ENCODE results near the gene NPR3. TPM values are rescaled to one million over a fixed set of nuclear protein-coding genes. Genes with fewer than 3 reads are reported as not detected.

Gene NPR3
- total and polyA plus RNA-seq, 2 donors (not counting 1 experiment from before 2014, with no cell fraction given): 14.9 to 87.3 TPM

DNA sequence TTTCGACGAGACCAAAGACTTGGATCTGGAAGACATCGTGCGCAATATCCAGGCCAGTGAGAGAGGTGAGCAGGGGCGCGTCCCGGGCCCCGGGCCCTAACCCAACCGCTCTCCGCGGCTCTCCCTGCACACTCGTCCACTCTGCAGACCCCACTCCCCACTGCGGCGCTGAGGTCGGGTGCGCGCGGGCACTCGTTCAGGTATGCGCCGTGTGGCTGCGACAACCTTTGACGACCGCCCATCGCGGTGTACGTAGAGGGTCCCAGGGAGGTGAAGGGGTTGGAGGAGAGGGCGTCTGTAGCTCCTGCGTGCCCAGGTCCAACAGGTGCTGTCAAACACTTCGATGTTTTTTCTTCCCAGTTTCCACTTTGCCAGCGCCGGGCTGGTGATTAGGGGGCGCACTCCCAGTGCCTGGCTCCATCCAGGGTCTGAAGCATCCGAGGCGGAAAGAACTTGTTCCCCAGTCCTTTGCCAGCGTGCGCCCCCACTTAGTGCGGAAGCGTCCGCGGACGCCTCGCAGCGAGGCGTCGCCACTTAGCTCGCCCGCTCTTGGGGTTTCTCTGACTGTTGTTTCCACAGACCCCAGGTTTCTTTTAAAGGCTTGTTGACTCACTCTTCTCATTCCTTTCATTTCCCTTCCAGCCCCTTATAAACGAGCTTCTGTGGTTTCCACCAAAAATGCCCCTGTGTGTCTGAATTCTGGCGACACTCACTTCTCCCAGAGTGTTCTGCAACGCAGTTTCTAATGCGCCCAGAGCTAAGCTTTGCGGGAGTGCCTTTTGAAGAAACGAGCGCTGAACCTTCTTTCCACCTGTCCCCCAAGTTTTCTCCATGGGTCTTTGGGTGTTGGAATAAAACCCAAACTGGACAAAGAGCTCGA, 1.6 kb downstream of the NPR3 start:
- Histone ChIP-seq H3K27ac (ENCODE audit: insufficient read depth, low read length) (no peak overlapping the region), H3K79me2 (ENCODE audit: control insufficient read depth, insufficient read depth, low read length) (no peaks in the 10 kb centered on the region)

DNA sequence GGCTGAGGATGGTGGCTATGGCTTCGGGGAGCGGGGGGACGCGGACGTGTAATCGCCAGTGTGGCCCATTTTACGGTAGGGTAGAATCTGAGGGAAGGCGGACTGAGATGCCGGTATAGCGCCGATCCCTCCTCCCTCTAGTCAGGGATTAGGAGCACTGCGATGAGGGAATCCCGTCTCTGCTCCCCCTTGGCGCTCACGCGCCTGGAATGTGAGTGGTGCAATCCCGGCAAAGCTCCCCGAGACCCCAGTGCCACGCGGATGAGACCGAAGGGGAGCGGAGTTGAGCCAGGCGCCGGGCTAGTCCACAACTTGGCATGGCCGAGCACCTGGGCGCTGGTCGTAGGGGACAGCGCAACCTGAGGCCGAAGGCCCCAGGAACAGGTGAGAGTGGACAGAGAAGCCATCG, 2.2 kb downstream of the NPR3 start:
- Histone ChIP-seq H3K79me2 (ENCODE audit: control insufficient read depth, insufficient read depth, low read length) (no peaks in the 10 kb centered on the region), H3K4me2 (ENCODE audit: extremely low read depth, insufficient read depth, low read length) (peak overlapping the region; percentile 89), H3K9me3 (ENCODE audit: control insufficient read depth, insufficient read depth, low read depth, low read length) (no peaks in the 10 kb centered on the region), H3K9ac (ENCODE audit: insufficient read depth, low read length) (peak overlapping the region; percentile 60), H3K36me3 (ENCODE audit: control insufficient read depth, insufficient read depth, low read length) (no peaks in the 10 kb centered on the region), H3K27me3 (ENCODE audit: control insufficient read depth, insufficient read depth, low read length) (peaks cover 8% of the 10 kb centered on the region), H3K4me1 (ENCODE audit: control insufficient read depth, extremely low read depth, insufficient read depth, low read length) (peaks cover 4% of the 10 kb centered on the region), H3K27ac (ENCODE audit: insufficient read depth, low read length) (peak overlapping the region; percentile 7), H3K4me3 (replicated peaks in 1 of 4; ENCODE audit: control extremely low read depth in 1 of 4, insufficient read depth in 1 of 4, low read depth in 3 of 4, low read length in 4 of 4) (peak overlapping the region; percentile 43 to 81 (median 55)), H4K20me1 (ENCODE audit: control insufficient read depth, extremely low read depth, insufficient read depth, low read length) (no peaks in the 10 kb centered on the region), H2AFZ (ENCODE audit: low read length) (peak overlapping the region; percentile 32)
- peak; percentile 23 for DNase-seq (ENCODE audit: low read depth in 2 of 2)
- TF ChIP-seq EZH2 (IDR thresholded peaks at IDR 0.05; ENCODE audit: low read length, missing control alignments) (no peak), CTCF (conservative IDR thresholded peaks at IDR 0.05 in 1 of 2, IDR thresholded peaks at IDR 0.05 in 1 of 2; ENCODE audit: low read depth in 1 of 2, low read length in 2 of 2) (no peak)

More for the DNA sequence above, 1.6 kb downstream of the NPR3 start:
- peak; percentile 34 to 51 for DNase-seq (ENCODE audit: low read depth in 2 of 2)
- H3K27me3 ChIP-seq (ENCODE audit: control insufficient read depth, insufficient read depth, low read length): peaks cover 8% of the 10 kb centered on the region
- H3K9me3 ChIP-seq (ENCODE audit: control insufficient read depth, insufficient read depth, low read depth, low read length): no peaks in the 10 kb centered on the region
- TF ChIP-seq CTCF (conservative IDR thresholded peaks at IDR 0.05 in 1 of 2, IDR thresholded peaks at IDR 0.05 in 1 of 2; ENCODE audit: low read depth in 1 of 2, low read length in 2 of 2) (no peak), EZH2 (IDR thresholded peaks at IDR 0.05; ENCODE audit: low read length, missing control alignments) (peak; percentile 33)
- peaks cover 4% of the 10 kb centered on the region for H3K4me1 ChIP-seq (ENCODE audit: control insufficient read depth, extremely low read depth, insufficient read depth, low read length)
- H3K4me3 ChIP-seq (replicated peaks in 1 of 4; ENCODE audit: control extremely low read depth in 1 of 4, insufficient read depth in 1 of 4, low read depth in 3 of 4, low read length in 4 of 4): peak overlapping the region; percentile 43 to 81 (median 55)
- peak overlapping the region; percentile 89 for H3K4me2 ChIP-seq (ENCODE audit: extremely low read depth, insufficient read depth, low read length)
- peak overlapping the region; percentile 60 for H3K9ac ChIP-seq (ENCODE audit: insufficient read depth, low read length)
- H3K36me3 ChIP-seq (ENCODE audit: control insufficient read depth, insufficient read depth, low read length): no peaks in the 10 kb centered on the region
- H4K20me1 ChIP-seq (ENCODE audit: control insufficient read depth, extremely low read depth, insufficient read depth, low read length): no peaks in the 10 kb centered on the region
- no peak overlapping the region for H2AFZ ChIP-seq (ENCODE audit: low read length)

DNA sequence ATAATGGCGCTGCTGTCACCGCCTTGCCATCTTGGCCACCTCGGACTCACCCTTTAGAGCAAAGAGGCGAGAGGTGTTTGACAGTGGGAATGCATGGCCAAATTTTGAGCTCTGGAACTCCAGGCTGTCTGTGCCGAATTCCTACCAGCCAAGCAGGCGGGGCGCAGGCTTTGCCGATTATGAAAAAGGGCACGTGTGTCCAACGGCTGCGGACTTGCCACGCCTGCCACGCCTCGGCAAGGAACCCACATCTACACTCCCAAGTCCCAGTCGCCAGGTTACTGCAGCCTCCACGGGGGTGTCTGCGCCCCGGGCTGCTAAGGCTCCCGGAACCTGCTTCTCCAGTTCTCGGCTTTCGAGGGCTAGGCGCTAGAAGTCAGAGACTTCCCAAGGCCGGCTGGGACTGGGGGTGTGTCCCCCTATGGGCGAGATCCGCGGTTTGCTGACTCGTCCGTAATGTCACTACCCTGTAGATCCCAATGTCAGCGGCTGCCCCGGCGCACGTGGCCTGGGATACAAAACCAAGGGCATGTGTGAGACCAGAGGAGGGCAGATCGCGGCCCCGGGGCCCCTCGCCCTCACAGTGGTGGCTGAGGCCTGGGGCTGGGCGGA, 2.8 kb downstream of the NPR3 start:
- peak overlapping the region; percentile 89 for H3K4me2 ChIP-seq (ENCODE audit: extremely low read depth, insufficient read depth, low read length)
- peak overlapping the region; percentile 32 for H2AFZ ChIP-seq (ENCODE audit: low read length)
- no peaks in the 10 kb centered on the region for H3K36me3 ChIP-seq (ENCODE audit: control insufficient read depth, insufficient read depth, low read length)
- H3K4me3 ChIP-seq (replicated peaks in 1 of 4; ENCODE audit: control extremely low read depth in 1 of 4, insufficient read depth in 1 of 4, low read depth in 3 of 4, low read length in 4 of 4): peak overlapping the region; percentile 43 to 81 (median 55)
- no peaks in the 10 kb centered on the region for H4K20me1 ChIP-seq (ENCODE audit: control insufficient read depth, extremely low read depth, insufficient read depth, low read length)
- H3K27ac ChIP-seq (ENCODE audit: insufficient read depth, low read length): peak overlapping the region; percentile 7
- DNase-seq (ENCODE audit: low read depth in 2 of 2): peak; percentile 48 to 53
- H3K4me1 ChIP-seq (ENCODE audit: control insufficient read depth, extremely low read depth, insufficient read depth, low read length): peaks cover 4% of the 10 kb centered on the region
- peaks cover 8% of the 10 kb centered on the region for H3K27me3 ChIP-seq (ENCODE audit: control insufficient read depth, insufficient read depth, low read length)
- H3K79me2 ChIP-seq (ENCODE audit: control insufficient read depth, insufficient read depth, low read length): no peaks in the 10 kb centered on the region
- no peak for TF ChIP-seq CTCF (conservative IDR thresholded peaks at IDR 0.05 in 1 of 2, IDR thresholded peaks at IDR 0.05 in 1 of 2; ENCODE audit: low read depth in 1 of 2, low read length in 2 of 2)
- TF ChIP-seq EZH2 (IDR thresholded peaks at IDR 0.05; ENCODE audit: low read length, missing control alignments): no peak
- peak overlapping the region; percentile 60 for H3K9ac ChIP-seq (ENCODE audit: insufficient read depth, low read length)
- no peaks in the 10 kb centered on the region for H3K9me3 ChIP-seq (ENCODE audit: control insufficient read depth, insufficient read depth, low read depth, low read length)

Measured in fibroblast of lung (primary cell).